Daoy (cell line): Measurements from ENCODE around the gene NTN5. TPM values are rescaled to one million over a fixed set of nuclear protein-coding genes. Genes with fewer than 3 reads are reported as not detected.

ENCODE experiments used
- DNase-seq: peaks from one replicate; pipeline ENCODE4 v3.0.0-alpha.2; 2015; ENCODE audit warnings: low read depth
- total RNA-seq: library from RNA; depleted of rRNA; stranded (reverse); fragments of >200 nt; shearing (Covaris generic); gene quantifications from 2 replicates; pipeline ENCODE4 v1.2.3, GENCODE V29; 2014; rRNA removed

Gene NTN5
- total RNA-seq, 1 experiment from 2014 or later = not detected

DNA sequence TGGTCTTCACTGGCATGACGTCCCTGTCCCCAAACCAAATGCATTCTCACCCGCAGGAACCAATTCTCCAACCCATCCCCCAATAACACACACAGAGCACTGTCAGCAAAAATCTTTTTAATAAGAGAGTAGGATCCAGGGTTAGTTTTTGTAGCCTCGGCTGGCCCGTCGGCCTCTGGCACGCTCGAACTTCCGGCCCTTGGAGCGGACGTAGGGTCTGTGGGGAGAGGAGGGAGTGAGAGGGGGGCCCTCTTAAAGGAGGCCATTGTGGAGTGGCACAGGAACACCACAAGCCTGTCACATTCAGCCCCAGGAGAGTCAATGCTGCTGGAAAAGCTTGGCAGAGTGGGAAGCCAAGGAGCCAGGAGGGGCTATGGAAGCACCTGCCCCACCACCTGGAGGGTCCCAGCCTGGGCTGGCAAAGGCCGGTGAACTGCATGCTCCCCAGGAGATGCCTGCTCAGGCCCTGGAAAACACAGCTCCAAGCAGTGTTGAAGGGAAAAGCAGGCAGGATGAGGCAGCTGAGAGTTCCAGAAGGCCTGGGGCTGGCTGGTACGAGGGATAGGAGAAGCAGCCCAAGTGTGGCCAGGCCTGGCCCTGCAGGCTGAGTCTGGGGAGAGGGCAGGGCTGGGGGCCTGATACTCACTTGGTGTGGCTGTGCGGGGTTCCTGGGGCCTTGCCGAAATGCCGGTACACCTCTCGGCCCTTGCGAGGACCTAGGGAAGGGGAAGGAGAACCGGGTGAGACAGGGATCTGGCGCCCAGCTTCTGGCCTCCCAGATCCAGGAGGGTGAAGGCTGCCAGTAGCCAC lies 57.4 kb downstream of the NTN5 start:
- DNase-seq = no peak

DNA sequence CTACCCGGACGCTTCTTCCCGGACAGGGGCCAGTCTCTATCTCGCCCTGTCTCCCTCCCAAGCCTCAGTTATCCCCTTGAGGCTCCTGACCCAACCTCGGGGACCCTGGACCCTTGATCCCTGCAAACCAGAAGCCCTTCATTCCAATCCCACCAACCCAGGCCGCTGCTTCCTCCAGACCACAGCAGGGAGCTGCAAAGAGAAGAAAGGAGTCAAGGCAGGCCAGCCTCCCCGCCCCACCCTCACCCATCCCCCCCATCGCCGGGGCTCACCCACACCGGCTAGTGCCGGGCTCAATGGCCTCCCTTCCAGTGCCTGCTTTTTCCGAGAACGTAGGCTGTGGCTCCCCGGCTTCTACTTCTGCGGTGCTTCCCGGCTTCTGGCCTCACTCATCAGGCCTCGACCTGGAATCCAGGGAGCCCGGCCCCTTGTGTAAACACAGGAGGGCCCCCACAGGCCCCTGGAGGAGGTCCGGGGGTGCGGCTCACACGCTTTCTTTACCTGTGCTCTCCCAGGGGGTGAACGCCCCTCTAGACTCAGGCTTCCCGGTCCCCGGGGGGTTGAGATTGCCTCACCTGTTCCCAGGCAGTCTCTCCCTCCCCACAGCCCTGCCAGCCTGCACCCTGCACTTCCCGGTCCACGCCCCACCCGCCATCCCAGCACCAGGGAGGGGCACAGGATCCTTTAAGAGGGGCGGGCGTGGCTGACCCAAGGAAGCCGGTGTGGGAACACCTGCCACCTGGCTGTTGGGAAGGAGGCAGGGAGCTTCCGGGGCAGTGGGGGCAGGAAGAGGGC lies 58.2 kb downstream of the NTN5 start, which contains the start of gene FAM83E:
FAM83E (minus strand) TSS at position 641 of the 795 bp plus-strand sequence. CDS start 1,704 bp downstream, outside the sequence.
- DNase-seq = peak; percentile 46

DNA sequence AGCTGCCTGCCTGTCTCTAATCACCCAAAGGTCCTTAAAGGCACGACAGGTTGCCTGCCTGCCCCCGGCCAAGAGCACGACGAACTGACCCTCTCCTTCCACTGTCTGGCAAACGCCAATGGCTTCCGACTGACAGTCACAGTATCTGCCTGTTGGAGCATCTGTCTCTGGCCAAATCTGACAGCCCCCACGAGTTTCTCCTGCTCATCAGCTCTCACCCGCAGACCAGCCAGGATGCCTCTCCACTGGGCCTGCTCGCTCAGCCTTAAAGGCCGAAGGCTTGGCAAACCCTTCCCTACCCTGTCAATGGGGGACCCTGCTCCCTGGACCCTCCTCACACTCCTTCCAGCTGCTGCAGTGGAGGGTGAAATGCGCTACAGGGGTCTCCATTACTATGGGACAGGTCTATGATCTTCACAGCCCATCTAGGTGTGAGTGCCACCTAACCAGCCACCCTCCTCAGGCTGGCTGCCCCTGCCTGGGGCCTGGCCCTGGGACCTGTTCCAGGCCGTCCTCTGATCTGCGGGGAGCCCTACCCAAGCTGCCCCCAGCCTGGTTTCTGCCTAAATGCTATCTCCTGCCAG lies 58.9 kb downstream of the NTN5 start:
- no peak for DNase-seq

DNA sequence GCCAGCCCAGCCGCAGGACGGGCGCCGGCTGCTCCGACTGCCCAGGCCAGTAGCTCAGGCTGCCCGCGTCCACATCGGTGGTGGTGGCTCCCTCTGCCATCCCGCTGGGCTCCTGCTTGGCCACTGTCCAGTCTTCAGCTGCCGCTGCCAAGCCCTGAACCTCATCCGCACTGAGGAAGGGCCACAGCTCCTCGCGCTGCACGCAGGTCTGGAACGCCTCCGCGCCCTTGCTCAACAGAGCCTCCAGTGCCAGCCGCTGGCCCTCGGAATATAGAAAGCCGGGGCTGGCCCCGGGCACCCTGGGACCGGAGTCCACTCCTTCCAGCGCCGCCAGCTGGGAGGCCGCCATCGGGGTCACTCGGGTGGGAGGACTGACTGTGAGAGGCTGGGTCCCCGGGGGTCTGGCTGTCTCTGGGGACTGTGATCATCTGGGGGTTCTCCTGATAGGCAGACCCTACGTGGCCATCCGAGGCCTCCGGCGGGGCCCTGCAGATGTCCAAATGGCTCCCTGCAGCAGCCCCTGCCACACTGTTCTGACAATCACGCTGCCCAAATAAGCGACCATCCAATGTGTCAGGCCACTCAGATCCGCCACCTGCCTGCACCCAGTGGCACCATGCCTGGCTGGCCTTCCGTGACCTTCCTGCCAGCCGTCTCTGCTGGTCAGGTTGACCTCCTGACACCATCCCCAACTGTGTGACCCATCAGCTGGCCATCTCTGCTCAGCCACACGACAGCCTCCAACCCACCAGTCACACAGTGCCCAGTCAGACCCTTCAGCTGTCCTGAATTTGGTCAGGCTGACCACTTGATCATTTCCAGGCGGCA lies 59.6 kb downstream of the NTN5 start:
- DNase-seq = no peak

DNA sequence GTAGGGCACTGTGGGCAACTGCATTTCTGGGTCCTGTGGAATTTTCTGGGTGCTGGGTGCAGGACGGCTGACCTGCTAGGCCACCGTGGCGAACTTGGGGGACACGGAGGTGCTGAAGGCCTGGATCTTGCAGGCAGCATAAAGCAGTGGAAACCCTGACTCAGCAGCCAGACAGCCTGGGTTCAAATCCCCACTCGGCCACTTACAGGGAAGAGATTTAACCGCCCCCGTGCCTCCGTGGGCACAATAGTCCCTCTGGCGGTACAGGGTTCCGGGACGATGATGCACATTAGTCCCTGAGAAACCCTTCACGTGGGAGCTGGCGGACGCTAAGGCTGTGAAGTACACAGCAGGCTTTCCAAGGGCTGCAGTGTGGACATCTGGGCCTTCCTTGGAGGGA lies 60.9 kb downstream of the NTN5 start:
- DNase-seq = no peak

Other genes with a start within 250 kb of the NTN5 start
- gene GRWD1, start 227.0 kb downstream of the NTN5 start, total RNA-seq = 108 and 129 TPM in 2 replicates
- 1.8 and 3.8 TPM in 2 replicates for gene KCNJ14, start 217.4 kb downstream of the NTN5 start, total RNA-seq
- 43.3 and 93.8 TPM in 2 replicates for gene CYTH2, start 203.6 kb downstream of the NTN5 start, total RNA-seq
- under 0.01 TPM in 1 of 2 replicates, not detected in the other for gene LMTK3, start 161.2 kb downstream of the NTN5 start, total RNA-seq
- not detected in 2 replicates for gene SULT2B1, start 120.8 kb downstream of the NTN5 start, total RNA-seq
- not detected in 2 replicates for gene SPACA4, start 66.3 kb downstream of the NTN5 start, total RNA-seq
- not detected in 2 replicates for gene FAM83E, start 57.9 kb downstream of the NTN5 start, total RNA-seq
- 2,925 and 3,124 TPM in 2 replicates for gene RPL18, start 53.8 kb downstream of the NTN5 start, total RNA-seq
- 5.1 and 12.7 TPM in 2 replicates for gene SPHK2, start 53.5 kb downstream of the NTN5 start, total RNA-seq
- gene DBP, start 35.6 kb downstream of the NTN5 start, total RNA-seq = 3.0 and 10.0 TPM in 2 replicates
- gene CA11, start 26.8 kb downstream of the NTN5 start, total RNA-seq = not detected in 2 replicates
- not detected in 2 replicates for gene FUT2, start 23.0 kb upstream of the NTN5 start, total RNA-seq
- 0.34 and 2.9 TPM in 2 replicates for gene MAMSTR, start 46.7 kb upstream of the NTN5 start, total RNA-seq
- gene RASIP1, start 67.6 kb upstream of the NTN5 start, total RNA-seq = 0.17 TPM in 1 of 2 replicates, not detected in the other
- gene IZUMO1, start 73.9 kb upstream of the NTN5 start, total RNA-seq = not detected in 2 replicates
- gene FUT1, start 79.6 kb upstream of the NTN5 start, total RNA-seq = 0.39 TPM in 1 of 2 replicates, not detected in the other
- not detected in 2 replicates for gene FGF21, start 82.5 kb upstream of the NTN5 start, total RNA-seq
- 29.5 and 36.7 TPM in 2 replicates for gene BCAT2, start 138.0 kb upstream of the NTN5 start, total RNA-seq
- gene HSD17B14, start 163.5 kb upstream of the NTN5 start, total RNA-seq = 0.69 TPM in 1 of 2 replicates, not detected in the other
- 2.1 and 4.5 TPM in 2 replicates for gene PLEKHA4, start 195.6 kb upstream of the NTN5 start, total RNA-seq
- gene PPP1R15A, start 199.4 kb upstream of the NTN5 start, total RNA-seq = 50.7 and 56.2 TPM in 2 replicates
- gene TULP2, start 225.7 kb upstream of the NTN5 start, total RNA-seq = not detected in 2 replicates
- gene NUCB1, start 227.3 kb upstream of the NTN5 start, total RNA-seq = 105 and 106 TPM in 2 replicates